ENCODE measurements around the gene ITPRIP. TPM values are rescaled to one million over a fixed set of nuclear protein-coding genes. Genes with fewer than 3 reads are reported as not detected.

The ITPRIP gene
- polyA plus RNA-seq, 1 experiment: 33.6 TPM

DNA sequence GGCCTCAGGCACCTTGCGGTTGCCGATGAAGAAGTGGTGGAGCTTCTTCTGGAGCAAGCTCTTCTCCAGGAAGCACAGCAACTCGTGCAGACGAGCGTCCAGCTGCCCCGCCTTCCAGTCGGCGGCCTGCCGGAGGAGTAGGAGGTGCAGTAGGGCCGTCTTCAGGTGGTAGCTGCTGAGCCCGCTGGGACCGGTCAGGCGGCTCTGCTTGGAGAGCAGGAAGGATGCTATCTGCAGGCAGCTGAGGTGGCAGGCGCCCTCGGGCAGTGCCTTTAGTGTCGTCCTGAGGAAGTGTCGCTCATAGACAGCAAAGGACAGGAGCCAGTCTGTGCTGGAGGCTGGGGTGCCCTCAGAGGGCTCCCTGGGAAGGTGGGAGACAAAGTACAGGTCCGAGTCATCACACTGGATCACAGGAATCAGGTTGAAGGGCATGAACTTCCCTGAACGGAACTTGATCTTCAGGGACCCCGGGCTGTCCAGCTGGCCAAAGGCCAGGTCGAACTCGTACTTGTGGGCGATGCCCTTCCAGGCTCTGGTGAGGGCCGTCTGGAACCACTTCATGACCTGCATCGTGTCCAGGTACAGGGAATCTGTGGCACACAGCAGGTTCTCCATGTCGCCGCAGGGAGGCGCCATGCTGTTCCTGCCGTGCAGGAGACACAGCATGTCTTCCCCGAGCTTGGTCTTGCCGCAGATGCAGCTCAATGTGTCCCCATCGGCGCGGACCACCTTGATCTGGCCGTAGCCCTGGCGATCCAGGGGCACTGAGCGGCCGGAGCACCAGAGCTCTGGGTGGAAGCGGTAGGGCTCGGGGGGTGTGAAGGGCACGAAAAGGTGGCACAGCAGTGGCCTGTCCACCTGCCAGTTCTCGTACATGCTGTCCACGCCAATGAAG lies 23.4 kb downstream of the ITPRIP start:
- H3K36me3 ChIP-seq (ENCODE audit: control insufficient read depth, insufficient read depth, low read length): peaks cover 34% of the 10 kb centered on the region
- DNase-seq (ENCODE audit: low read depth): no peak
- H3K4me3 ChIP-seq (ENCODE audit: low read depth, low read length): no peak overlapping the region
- H3K27me3 ChIP-seq (ENCODE audit: control insufficient read depth, insufficient read depth, low read length): no peaks in the 10 kb centered on the region
- ChIA-PET POLR2A (no interaction called here), CTCF (interaction anchor here (1.8 to 5.2 kb wide), 4 partner anchors 9 to 36 kb away, joined by 4 to 35 read pairs (median 10); no protein-coding TSS in a partner anchor)
- TF ChIP-seq, protein P1, sequence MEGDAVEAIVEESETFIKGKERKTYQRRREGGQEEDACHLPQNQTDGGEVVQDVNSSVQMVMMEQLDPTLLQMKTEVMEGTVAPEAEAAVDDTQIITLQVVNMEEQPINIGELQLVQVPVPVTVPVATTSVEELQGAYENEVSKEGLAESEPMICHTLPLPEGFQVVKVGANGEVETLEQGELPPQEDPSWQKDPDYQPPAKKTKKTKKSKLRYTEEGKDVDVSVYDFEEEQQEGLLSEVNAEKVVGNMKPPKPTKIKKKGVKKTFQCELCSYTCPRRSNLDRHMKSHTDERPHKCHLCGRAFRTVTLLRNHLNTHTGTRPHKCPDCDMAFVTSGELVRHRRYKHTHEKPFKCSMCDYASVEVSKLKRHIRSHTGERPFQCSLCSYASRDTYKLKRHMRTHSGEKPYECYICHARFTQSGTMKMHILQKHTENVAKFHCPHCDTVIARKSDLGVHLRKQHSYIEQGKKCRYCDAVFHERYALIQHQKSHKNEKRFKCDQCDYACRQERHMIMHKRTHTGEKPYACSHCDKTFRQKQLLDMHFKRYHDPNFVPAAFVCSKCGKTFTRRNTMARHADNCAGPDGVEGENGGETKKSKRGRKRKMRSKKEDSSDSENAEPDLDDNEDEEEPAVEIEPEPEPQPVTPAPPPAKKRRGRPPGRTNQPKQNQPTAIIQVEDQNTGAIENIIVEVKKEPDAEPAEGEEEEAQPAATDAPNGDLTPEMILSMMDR (IDR thresholded peaks at IDR 0.05; ENCODE audit: insufficient read depth, low read depth, low read length): no peak

DNA sequence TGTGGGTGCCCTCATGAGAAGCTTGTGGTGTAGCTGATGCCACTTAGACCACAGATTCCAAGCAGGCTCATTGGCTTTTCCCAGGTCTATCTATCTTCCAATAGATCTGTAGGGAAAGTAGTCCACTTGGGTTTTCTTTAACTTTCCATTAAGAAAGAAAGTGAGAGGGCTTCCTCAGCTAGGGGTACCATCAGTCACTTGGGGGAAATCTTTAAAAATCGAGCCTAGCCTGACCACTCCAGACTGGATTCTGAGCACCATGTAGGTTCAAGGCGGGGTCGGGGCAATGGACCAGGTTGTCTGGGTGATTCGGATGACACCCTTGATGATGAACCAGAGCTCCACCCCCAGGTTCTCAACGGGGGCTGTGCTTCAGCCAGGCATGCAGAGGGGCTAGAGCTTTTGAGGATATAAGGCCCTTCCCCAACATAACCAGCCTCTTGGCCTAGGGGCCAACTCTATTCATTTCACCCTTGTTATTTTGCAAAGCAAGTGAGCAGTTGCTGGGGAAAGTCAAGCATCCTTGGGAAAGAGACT lies 27.0 kb downstream of the ITPRIP start:
- H3K27me3 ChIP-seq (ENCODE audit: control insufficient read depth, insufficient read depth, low read length): no peaks in the 10 kb centered on the region
- DNase-seq (ENCODE audit: low read depth): no peak
- no peak overlapping the region for H3K4me3 ChIP-seq (ENCODE audit: low read depth, low read length)
- ChIA-PET POLR2A (no interaction called here), CTCF (interaction anchor here (0.7 to 4.1 kb wide), 6 partner anchors 11 to 39 kb away, joined by 3 to 30 read pairs (median 7); partner anchors contain the start of gene ITPRIP)
- TF ChIP-seq, protein P1 (IDR thresholded peaks at IDR 0.05; ENCODE audit: insufficient read depth, low read depth, low read length): no peak
- H3K36me3 ChIP-seq (ENCODE audit: control insufficient read depth, insufficient read depth, low read length): peaks cover 34% of the 10 kb centered on the region

DNA sequence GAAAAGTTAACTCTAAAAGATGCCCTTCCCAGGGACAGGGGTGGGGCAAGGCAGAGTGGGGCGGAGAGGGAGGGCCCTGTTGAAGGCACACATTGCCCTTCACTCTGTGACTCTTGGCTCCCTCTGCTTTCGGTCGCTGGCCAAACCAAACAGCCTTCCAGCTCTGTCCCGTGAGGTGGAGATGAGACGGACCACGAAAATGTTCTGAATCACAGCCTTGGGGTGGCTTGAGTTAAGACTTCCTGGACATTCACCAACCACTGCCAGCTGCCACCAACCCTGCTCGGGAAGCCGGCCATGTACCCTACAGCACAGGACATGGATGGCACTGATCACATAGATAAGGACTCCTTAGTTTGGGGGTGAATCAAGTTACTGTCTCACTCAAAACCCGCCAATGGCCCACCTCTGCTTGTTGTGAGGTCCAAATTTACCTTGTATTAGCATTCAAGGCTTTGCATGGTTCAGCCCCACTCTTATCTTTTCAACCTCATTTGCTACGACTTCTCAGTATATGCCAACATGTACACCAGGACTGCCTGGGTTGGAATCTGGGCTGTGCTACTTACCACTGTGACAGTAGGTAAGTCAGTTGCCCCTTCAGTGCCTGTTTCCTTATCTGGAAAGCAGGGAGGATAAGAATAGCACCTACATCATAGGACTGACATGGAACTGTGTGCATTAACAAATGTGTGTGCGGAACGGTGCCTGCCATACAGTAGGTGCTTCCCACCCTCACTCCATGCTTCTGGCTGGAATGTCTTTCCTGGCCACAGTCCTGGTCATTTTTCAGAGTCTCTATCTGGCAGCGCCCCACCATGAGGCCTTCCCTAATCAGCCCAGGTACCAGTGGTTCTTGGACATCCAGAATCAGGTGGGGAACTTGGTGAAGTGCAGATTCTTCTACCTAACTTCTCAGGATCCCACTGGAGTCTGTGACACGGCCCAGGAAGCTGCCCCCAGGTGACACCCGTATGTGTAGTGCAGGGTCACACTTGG lies 28.0 kb downstream of the ITPRIP start:
- POLR2A ChIA-PET: no interaction called here
- H3K4me3 ChIP-seq (ENCODE audit: low read depth, low read length): no peak overlapping the region
- peaks cover 27% of the 10 kb centered on the region for H3K36me3 ChIP-seq (ENCODE audit: control insufficient read depth, insufficient read depth, low read length)
- CTCF ChIA-PET: interaction anchor here (0.7 to 4.1 kb wide), 9 partner anchors 9 to 43 kb away, joined by 3 to 30 read pairs (median 4); partner anchors contain the start of genes CFAP58 and ITPRIP
- TF ChIP-seq, protein P1 (IDR thresholded peaks at IDR 0.05; ENCODE audit: insufficient read depth, low read depth, low read length): no peak
- DNase-seq (ENCODE audit: low read depth): no peak
- H3K27me3 ChIP-seq (ENCODE audit: control insufficient read depth, insufficient read depth, low read length): no peaks in the 10 kb centered on the region

DNA sequence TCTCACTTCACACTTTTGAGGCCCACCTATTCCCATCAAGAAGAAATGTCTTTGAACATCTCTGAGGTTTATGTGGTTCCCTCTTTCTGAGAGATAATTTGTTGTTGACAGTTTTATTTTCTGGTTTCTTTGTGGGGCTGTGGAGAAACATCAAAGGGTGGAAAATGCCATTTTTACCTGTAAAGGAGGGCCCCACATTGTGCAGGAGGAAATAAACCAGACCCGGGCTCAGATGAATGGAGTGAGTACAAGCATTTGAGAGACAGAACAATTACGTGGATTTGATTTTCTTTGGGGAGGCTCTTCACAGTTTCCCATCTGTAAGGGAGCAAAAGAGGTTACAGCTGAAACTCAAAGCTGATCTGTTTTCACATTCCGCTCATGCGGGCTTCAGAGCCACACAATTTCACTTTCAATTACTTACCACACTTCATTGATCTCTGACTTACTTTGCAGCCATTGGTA lies 29.8 kb downstream of the ITPRIP start:
- POLR2A ChIA-PET: no interaction called here
- DNase-seq (ENCODE audit: low read depth): no peak
- no peaks in the 10 kb centered on the region for H3K27me3 ChIP-seq (ENCODE audit: control insufficient read depth, insufficient read depth, low read length)
- TF ChIP-seq, protein P1 (IDR thresholded peaks at IDR 0.05; ENCODE audit: insufficient read depth, low read depth, low read length): no peak
- H3K4me3 ChIP-seq (ENCODE audit: low read depth, low read length): no peak overlapping the region
- peaks cover 10% of the 10 kb centered on the region for H3K36me3 ChIP-seq (ENCODE audit: control insufficient read depth, insufficient read depth, low read length)
- CTCF ChIA-PET: interaction anchor here (4.1 to 6.9 kb wide), 3 partner anchors 15 to 42 kb away, joined by 30 to 101 read pairs (median 92); no protein-coding TSS in a partner anchor

Data from BJ (cell line).